ENCODE measurements around the gene FAM53B. TPM values are rescaled to one million over a fixed set of nuclear protein-coding genes. Genes with fewer than 3 reads are reported as not detected.

Gene FAM53B
- total RNA-seq, 1 donor from 2014 or later, result 39.8 TPM

DNA sequence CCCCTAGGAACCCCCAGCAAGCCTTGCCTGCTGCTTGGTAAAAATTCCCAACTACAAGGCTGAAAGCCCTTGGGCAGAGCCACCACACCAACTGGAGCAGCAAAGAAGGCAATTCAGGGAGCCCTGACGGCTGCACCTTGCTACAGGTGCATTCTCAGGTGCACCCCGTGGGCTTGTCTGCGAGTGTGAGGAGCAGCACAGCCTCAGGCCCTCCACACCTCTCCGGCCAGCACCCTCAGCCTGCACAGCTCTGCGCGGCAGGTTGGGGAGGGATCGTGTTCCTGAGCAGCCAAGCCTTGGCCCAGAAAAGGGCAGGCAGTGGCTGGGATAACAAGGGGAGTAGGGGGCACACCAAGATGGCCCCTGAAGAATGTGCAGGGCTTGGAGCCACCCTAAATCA lies 104.1 kb downstream of the FAM53B start:
- TF ChIP-seq, protein P1, sequence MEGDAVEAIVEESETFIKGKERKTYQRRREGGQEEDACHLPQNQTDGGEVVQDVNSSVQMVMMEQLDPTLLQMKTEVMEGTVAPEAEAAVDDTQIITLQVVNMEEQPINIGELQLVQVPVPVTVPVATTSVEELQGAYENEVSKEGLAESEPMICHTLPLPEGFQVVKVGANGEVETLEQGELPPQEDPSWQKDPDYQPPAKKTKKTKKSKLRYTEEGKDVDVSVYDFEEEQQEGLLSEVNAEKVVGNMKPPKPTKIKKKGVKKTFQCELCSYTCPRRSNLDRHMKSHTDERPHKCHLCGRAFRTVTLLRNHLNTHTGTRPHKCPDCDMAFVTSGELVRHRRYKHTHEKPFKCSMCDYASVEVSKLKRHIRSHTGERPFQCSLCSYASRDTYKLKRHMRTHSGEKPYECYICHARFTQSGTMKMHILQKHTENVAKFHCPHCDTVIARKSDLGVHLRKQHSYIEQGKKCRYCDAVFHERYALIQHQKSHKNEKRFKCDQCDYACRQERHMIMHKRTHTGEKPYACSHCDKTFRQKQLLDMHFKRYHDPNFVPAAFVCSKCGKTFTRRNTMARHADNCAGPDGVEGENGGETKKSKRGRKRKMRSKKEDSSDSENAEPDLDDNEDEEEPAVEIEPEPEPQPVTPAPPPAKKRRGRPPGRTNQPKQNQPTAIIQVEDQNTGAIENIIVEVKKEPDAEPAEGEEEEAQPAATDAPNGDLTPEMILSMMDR (IDR thresholded peaks at IDR 0.05; ENCODE audit: unreplicated experiment), result no peak
- no peak for DNase-seq (ENCODE audit: low spot score, unreplicated experiment)
- no peak overlapping the region for H3K4me3 Mint-ChIP-seq (ENCODE audit: low read depth)
- H3K4me1 Mint-ChIP-seq (ENCODE audit: low read depth), result peaks cover 11% of the 10 kb centered on the region
- peaks cover 3% of the 10 kb centered on the region for H3K36me3 Mint-ChIP-seq (ENCODE audit: insufficient read depth)
- H3K27me3 Mint-ChIP-seq, result no peaks in the 10 kb centered on the region
- peak overlapping the region; percentile 76 for H3K27ac Mint-ChIP-seq
- H3K9me3 Mint-ChIP-seq (ENCODE audit: low read depth), result no peaks in the 10 kb centered on the region

DNA sequence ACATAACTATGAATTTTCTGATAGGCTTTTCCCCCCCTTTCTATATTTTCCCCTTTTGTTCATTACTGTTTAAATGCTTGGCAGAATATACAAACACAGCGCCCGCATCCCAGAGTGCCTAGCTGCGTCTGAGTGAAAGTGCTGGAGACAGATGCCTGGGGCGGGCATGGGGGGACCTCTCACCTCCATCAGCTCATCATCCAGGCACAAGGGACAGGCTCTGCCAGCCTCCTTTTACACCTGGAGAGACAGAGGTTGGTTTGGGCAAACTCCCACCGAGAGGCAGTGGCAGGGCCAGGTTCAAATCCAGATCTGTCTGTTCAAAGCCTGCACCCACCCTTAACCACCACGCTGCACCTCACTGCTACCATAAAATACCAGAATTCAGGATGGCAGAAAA lies 104.5 kb downstream of the FAM53B start:
- no peak for DNase-seq (ENCODE audit: low spot score, unreplicated experiment)
- Mint-ChIP-seq H3K27ac (no peak overlapping the region), H3K36me3 (ENCODE audit: insufficient read depth) (peaks cover 4% of the 10 kb centered on the region), H3K9me3 (ENCODE audit: low read depth) (no peaks in the 10 kb centered on the region), H3K27me3 (no peaks in the 10 kb centered on the region), H3K4me1 (ENCODE audit: low read depth) (peaks cover 11% of the 10 kb centered on the region), H3K4me3 (ENCODE audit: low read depth) (no peak overlapping the region)
- TF ChIP-seq, protein P1 (IDR thresholded peaks at IDR 0.05; ENCODE audit: unreplicated experiment), result no peak

DNA sequence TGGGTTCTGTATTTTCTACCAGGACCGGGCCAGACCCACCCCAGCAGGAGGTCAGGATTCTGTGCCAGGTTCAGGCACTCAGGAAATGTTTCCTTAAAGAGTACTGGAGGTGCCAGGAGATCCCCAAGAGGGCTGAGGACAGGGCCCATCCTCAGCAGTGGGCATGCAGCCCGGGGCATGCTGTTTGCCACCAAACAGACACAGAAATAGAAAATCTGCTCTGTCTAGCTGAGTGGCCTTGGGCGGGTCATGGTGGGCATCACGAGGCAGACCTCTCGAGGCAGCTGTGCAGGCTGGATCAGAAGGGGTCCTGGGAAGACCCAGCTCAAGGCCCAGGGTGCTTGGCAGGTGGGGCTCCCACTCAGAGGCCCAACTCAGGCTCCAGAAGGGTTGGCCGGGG lies 105.0 kb downstream of the FAM53B start:
- H3K36me3 Mint-ChIP-seq (ENCODE audit: insufficient read depth), result peaks cover 8% of the 10 kb centered on the region
- H3K9me3 Mint-ChIP-seq (ENCODE audit: low read depth), result no peaks in the 10 kb centered on the region
- no peaks in the 10 kb centered on the region for H3K27me3 Mint-ChIP-seq
- no peak for DNase-seq (ENCODE audit: low spot score, unreplicated experiment)
- H3K4me1 Mint-ChIP-seq (ENCODE audit: low read depth), result peaks cover 11% of the 10 kb centered on the region
- no peak overlapping the region for H3K4me3 Mint-ChIP-seq (ENCODE audit: low read depth)
- H3K27ac Mint-ChIP-seq, result no peak overlapping the region
- TF ChIP-seq, protein P1 (IDR thresholded peaks at IDR 0.05; ENCODE audit: unreplicated experiment), result no peak

DNA sequence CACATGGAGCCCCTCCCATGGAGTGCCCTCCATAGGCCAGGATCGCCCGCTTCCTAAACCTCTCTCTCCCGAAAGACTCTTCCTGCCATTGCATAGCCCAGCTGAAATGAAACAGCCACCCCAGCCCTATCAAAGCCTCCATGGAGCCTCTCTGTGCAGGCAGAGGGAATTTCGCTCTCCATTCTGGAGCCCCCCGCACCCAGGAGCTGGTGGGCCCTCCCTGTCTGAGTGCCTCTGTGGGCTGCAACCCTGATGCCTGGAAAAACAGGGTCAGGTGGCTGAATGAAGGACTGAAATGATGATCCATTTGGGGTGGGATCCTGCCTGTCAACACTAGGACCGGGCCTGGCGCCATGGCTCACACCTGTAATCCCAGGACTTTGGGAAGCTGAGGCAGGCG lies 106.4 kb downstream of the FAM53B start:
- H3K27me3 Mint-ChIP-seq, result no peaks in the 10 kb centered on the region
- peaks cover 11% of the 10 kb centered on the region for H3K4me1 Mint-ChIP-seq (ENCODE audit: low read depth)
- no peak overlapping the region for H3K27ac Mint-ChIP-seq
- peaks cover 10% of the 10 kb centered on the region for H3K36me3 Mint-ChIP-seq (ENCODE audit: insufficient read depth)
- TF ChIP-seq, protein P1 (IDR thresholded peaks at IDR 0.05; ENCODE audit: unreplicated experiment), result no peak
- no peak for DNase-seq (ENCODE audit: low spot score, unreplicated experiment)
- no peak overlapping the region for H3K4me3 Mint-ChIP-seq (ENCODE audit: low read depth)
- H3K9me3 Mint-ChIP-seq (ENCODE audit: low read depth), result no peaks in the 10 kb centered on the region

DNA sequence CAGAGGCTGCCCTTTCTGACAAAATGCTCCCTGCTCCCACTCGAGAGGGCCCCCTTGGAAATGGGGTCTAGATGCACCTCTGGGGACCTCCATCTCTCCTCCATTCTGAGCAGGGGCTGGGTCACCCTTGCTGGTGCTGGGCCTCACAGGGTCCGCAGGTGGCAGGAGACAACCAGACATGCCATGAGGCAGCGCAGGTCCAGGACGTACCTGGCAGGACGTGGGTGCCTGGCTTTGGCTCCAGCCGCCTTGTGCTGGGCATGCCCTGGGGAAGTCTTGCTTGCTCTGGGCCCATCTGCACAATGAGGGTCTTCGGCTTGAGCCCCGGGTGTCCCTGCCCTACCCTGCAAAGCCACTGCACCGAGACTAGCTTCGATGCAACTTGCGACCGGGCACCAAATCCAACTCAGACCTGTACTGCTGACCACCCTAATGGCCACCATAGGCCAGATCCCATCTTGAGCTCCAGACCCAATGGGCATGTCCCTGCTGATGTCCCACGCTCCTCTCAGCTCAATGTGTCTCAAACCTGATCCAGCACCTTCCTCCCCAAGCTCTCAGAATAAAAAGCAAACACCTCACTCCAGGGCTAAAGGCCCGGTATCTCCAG lies 107.0 kb downstream of the FAM53B start:
- Mint-ChIP-seq H3K4me3 (ENCODE audit: low read depth) (no peak overlapping the region), H3K27me3 (no peaks in the 10 kb centered on the region), H3K36me3 (ENCODE audit: insufficient read depth) (peaks cover 10% of the 10 kb centered on the region), H3K27ac (no peak overlapping the region), H3K9me3 (ENCODE audit: low read depth) (no peaks in the 10 kb centered on the region), H3K4me1 (ENCODE audit: low read depth) (peaks cover 11% of the 10 kb centered on the region)
- TF ChIP-seq, protein P1 (IDR thresholded peaks at IDR 0.05; ENCODE audit: unreplicated experiment), result no peak
- DNase-seq (ENCODE audit: low spot score, unreplicated experiment), result no peak

All from progenitor cell of endocrine pancreas (in vitro differentiated cells).